Esophagus squamous epithelium (tissue), 4 donors: ENCODE results near the gene SKAP1.
A peak's percentile ranks its signal among the peaks of the same experiment; 100 is the strongest.

ENCODE experiments used
- CTCF ChIP-seq, 6 experiments: fragments of 450-650 bp in 4 of 6; fragments of 200-600 bp in 2 of 6; sonication (generic) in 2 of 6; IDR thresholded peaks; one replicate each; pipeline ENCODE4 v1.5.1; 2016 to 2019; ENCODE audit warnings: antibody characterized with exemption in 6 of 6, mild to moderate bottlenecking in 4 of 6, moderate library complexity in 4 of 6
- POLR2A ChIP-seq, 4 donors: fragments of 450-650 bp; IDR thresholded peaks; one replicate each; pipeline ENCODE4 v1.6.1; 2017; ENCODE audit warnings: antibody characterized with exemption in 4 of 4, mild to moderate bottlenecking in 4 of 4, moderate library complexity in 3 of 4

- peak in 1 of 4 donors; percentile 10 for TF ChIP-seq POLR2A (IDR thresholded peaks at IDR 0.05)
- TF ChIP-seq CTCF (IDR thresholded peaks at IDR 0.05) = no peak
Measured at GRCh38 chr17:48429156-48429555, 858 bp downstream of the SKAP1 start.
